ENCODE data around the gene ANO6.

DNA sequence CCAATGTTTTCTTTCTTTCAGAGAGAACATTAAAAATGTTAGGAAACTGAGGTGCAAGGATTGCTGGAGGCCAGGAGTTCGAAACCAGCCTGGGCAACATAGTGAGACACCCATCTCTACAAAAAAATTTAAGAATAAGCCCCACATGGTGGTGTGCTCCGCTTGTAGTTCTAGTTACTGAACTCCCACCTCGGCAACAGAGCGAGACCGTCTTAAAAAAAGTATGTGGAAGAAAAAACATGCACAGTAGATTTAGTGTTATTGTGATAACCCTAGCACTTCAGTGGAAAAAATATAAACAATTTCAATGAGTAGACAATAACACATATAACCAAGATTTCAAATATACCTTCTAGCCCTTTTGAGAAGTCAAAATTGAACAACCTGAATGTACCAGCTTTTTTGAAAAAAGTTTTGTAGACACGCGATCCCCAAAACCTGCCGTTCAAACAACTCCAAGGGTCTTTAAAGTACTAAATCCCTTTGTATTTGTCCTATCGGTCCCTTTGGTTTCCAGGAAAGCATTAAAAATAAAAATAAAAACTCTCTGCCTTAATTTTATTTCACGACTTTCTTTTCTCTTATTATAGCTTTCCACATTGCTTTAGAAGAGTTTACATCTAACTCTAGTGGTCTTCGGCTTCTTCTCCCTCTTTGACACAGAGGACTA is 1.0 kb upstream of the ANO6 start:
- TF ChIP-seq, protein P1, sequence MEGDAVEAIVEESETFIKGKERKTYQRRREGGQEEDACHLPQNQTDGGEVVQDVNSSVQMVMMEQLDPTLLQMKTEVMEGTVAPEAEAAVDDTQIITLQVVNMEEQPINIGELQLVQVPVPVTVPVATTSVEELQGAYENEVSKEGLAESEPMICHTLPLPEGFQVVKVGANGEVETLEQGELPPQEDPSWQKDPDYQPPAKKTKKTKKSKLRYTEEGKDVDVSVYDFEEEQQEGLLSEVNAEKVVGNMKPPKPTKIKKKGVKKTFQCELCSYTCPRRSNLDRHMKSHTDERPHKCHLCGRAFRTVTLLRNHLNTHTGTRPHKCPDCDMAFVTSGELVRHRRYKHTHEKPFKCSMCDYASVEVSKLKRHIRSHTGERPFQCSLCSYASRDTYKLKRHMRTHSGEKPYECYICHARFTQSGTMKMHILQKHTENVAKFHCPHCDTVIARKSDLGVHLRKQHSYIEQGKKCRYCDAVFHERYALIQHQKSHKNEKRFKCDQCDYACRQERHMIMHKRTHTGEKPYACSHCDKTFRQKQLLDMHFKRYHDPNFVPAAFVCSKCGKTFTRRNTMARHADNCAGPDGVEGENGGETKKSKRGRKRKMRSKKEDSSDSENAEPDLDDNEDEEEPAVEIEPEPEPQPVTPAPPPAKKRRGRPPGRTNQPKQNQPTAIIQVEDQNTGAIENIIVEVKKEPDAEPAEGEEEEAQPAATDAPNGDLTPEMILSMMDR (conservative IDR thresholded peaks at IDR 0.05; ENCODE audit: low read depth, low read length): no peak
- no peak for TF ChIP-seq EZH2 (IDR thresholded peaks at IDR 0.05; ENCODE audit: borderline replicate concordance, low read depth, low read length, poor library complexity, severe bottlenecking)
